GM19099 (cell line): Measurements from ENCODE around the gene TET3.

ENCODE experiments used
- POLR2A ChIP-seq: IDR thresholded peaks from 3 replicates; pipeline ENCODE4 v1.6.1; 2011; ENCODE audit warnings: low read depth; ENCODE audit not compliant: insufficient read length; ENCODE audit errors: extremely low read depth

TET3 gene

GRCh38 chr2:73992036-73992435, 7.3 kb downstream of the TET3 start:
- no peak for TF ChIP-seq POLR2A

- TF ChIP-seq POLR2A: no peak
Observed at GRCh38 chr2:73993376-73993775, 8.7 kb downstream of the TET3 start.

DNA sequence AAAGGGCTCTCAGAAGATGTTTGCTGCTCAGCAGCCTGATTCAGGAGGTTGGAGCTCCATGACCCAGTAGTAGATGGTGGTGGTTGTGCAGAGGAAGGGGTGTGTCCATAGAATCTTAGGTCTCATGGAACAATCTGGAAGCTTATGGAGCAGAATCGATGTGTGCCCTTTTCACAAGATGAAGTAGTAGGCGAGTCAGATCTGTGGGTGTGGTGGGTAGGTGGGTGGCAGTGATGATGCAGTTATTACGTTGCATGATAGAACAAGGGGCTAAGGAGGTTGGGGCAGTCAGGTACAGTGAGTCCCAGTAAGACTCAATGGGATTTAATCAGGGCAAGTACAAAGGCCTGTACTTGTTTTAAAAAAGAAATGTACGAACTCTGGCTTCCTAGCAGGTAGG, 9.1 kb downstream of the TET3 start:
- TF ChIP-seq POLR2A: no peak

GRCh38 chr2:73994178-73994831, 9.6 kb downstream of the TET3 start:
- no peak for TF ChIP-seq POLR2A

- no peak for TF ChIP-seq POLR2A
Observed at GRCh38 chr2:73995810-73996209, 11.1 kb downstream of the TET3 start.

- no peak for TF ChIP-seq POLR2A
Observed at GRCh38 chr2:73997813-73998212, 13.1 kb downstream of the TET3 start.

GRCh38 chr2:73998451-73998850, 13.7 kb downstream of the TET3 start:
- TF ChIP-seq POLR2A: no peak

DNA sequence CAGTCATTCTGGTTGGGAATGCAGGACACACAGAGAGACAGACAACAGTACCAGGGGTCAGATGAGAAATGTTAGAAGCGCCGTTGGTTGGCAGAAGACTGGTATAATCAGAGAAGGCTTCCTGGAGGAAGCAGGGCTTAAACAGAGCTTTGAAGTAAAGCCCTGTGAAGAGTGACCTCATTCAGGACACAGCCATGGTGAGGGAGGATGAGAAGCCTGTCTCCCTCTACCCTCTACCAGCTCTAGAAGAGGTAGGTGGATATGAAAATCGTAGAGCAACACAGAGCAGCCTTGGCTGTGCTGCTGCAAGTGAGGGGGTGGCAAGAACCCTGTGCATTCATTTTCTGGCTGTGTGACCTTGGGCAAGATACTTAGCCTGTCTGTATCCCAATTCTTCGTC, 14.2 kb downstream of the TET3 start:
- no peak for TF ChIP-seq POLR2A

DNA sequence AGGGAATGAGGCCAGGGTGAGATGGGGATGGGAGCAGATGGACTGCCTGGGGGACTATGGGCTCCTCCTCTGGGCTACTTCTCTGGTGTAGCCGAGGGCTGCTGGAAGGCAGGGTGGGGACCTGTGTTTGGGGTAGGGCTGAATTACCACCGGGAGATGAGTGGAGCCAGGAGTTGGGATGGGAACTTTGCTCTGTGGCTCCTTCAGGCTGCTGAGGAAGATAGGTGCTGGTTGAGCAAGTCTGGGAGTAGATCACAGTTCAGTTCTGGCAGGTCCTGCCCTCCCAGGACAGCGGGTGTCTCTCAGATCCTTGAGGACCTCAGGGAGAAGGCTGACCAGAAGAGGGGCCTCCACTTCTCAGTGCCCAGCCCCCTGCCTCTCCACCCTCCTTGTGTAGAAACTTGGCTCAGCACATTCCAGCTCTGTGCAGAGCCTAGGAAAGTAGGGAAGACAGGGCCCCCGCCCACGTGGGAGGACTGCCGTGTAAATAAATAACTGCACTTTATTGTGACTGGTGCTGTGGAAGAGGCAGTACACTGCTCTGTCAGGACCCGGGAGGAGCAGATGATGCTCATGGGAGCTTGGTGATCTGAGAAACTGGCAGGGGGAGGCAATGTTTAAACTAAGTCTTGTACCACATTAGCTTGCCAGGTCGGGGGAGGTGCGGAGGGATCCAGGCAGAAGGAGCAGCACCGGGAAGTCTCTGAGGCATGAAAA, 15.3 kb downstream of the TET3 start:
- TF ChIP-seq POLR2A: no peak

DNA sequence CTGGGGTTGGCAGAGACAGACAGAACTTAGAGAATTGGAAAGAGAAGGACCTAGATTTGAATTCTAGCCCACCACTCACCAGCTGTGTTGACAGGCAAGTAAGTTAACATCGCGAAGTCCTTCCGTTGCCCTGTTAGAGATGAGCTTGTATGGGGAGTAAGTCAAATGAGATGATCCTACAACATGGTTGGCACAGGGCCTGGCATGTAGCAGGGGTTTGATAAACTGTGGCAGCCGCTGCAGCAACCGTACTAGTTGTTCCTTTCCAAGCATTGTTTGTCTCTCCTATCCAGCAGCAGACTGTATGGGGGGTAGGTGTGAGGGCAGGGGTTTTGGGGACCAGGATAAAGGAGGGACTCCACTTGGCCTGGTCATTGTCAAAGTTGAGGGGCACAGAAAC, 16.0 kb downstream of the TET3 start:
- TF ChIP-seq POLR2A: no peak

- no peak for TF ChIP-seq POLR2A
Observed at GRCh38 chr2:74001121-74001520, 16.4 kb downstream of the TET3 start.

GRCh38 chr2:74001781-74002504, 17.2 kb downstream of the TET3 start:
- TF ChIP-seq POLR2A: no peak

- peak; percentile 34 for TF ChIP-seq POLR2A
Observed at GRCh38 chr2:74002505-74003421, 18.1 kb downstream of the TET3 start.

GRCh38 chr2:74003494-74004211, 18.9 kb downstream of the TET3 start:
- no peak for TF ChIP-seq POLR2A

DNA sequence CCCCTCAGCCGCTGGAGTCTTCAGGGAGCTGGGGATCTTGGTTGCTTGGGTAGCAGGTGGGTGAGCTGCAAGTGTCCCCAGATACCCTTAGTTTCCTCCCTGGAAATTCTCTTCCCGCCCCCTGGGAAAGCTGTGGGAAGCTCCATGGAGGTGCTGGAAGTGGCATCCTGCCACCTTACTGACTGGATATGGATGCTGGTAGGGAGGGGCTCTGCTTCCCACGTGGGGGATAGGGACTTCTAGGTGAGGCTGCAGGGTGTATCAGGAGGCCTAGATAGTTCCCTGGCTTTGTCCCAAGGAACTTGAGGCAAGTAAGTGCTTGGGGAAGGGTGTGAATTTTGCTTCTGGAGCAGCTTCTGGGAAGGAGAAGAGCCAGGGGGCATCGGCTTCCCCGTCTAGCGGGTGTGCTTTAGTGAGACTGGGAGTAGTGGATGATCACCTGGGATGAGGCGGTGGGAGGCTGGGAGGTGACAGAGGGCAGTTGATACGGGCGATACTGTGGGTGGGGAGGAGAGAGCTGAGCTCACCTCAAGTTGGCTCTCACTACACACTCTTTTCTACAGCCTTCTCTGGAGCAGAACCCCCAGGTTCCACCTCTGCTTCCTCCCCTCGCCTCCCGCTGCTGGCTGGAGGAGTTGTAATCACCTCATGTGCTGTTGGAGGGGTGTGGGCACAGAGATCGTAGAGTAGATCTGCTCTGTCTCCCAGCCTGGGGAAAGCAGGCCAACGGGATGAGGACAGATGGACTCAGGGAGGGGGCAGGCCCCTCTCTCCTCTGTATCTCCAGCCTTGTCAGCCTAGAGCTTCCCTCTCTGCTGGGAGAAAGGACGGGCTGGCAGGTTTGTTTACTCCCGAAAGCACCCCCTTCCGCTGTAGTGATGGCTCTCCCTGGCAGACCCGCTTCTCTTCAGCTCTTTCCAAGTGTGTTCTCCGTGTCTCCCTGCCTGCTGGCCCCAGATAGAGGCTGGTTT, 19.8 kb downstream of the TET3 start:
- TF ChIP-seq POLR2A: no peak
